ENCODE results near the gene ITSN1. TPM values are rescaled to one million over a fixed set of nuclear protein-coding genes. Genes with fewer than 3 reads are reported as not detected.
A peak's percentile ranks its signal among the peaks of the same experiment; 100 is the strongest.
"Not testable (repeated sequence)": the region's sequence is repeated elsewhere in the genome, so short reads cannot be mapped to it uniquely, and the experiment has no call there.

ITSN1 gene
- 3.5 TPM for total RNA-seq

GRCh38 chr21:33642027-33642895 is at the start of gene ITSN1:
Gene ITSN1, plus strand, starts transcription at chr21:33642501. Its CDS starts 76,328 bp downstream, at chr21:33718829.
- peak; percentile 95 to 100 (median 99) for DNase-seq (ENCODE audit: low read depth in 2 of 3, low spot score in 2 of 3)

GRCh38 chr21:33598051-33598450 is 44.2 kb upstream of the ITSN1 start:
- no peak for DNase-seq (ENCODE audit: low read depth in 2 of 3, low spot score in 2 of 3)

- DNase-seq (ENCODE audit: low read depth in 2 of 3, low spot score in 2 of 3): no peak
Measured at GRCh38 chr21:33608559-33608958, 33.7 kb upstream of the ITSN1 start.

GRCh38 chr21:33611006-33611744 is 31.1 kb upstream of the ITSN1 start:
- DNase-seq (ENCODE audit: low read depth in 2 of 3, low spot score in 2 of 3): no peak

GRCh38 chr21:33617565-33617964 is 24.7 kb upstream of the ITSN1 start:
- not testable (repeated sequence) for DNase-seq (ENCODE audit: low read depth in 2 of 3, low spot score in 2 of 3)

GRCh38 chr21:33618407-33618806 is 23.9 kb upstream of the ITSN1 start:
- DNase-seq (ENCODE audit: low read depth in 2 of 3, low spot score in 2 of 3): no peak

GRCh38 chr21:33619726-33620125 is 22.6 kb upstream of the ITSN1 start:
- DNase-seq (ENCODE audit: low read depth in 2 of 3, low spot score in 2 of 3): no peak

- no peak for DNase-seq (ENCODE audit: low read depth in 2 of 3, low spot score in 2 of 3)
Measured at GRCh38 chr21:33622253-33622652, 20.0 kb upstream of the ITSN1 start.

- not testable (repeated sequence) for DNase-seq (ENCODE audit: low read depth in 2 of 3, low spot score in 2 of 3)
Measured at GRCh38 chr21:33626151-33626550, 16.1 kb upstream of the ITSN1 start.

GRCh38 chr21:33634254-33634653 is 8.0 kb upstream of the ITSN1 start:
- DNase-seq (ENCODE audit: low read depth in 2 of 3, low spot score in 2 of 3): no peak

- DNase-seq (ENCODE audit: low read depth in 2 of 3, low spot score in 2 of 3): no peak
Measured at GRCh38 chr21:33640697-33641351, 1.5 kb upstream of the ITSN1 start.

- DNase-seq (ENCODE audit: low read depth in 2 of 3, low spot score in 2 of 3): peak; percentile 96 to 100 (median 100)
Measured at GRCh38 chr21:33641352-33642026, 812 bp upstream of the ITSN1 start, which contains the start of gene CRYZL1. Gene CRYZL1, minus strand, starts transcription at chr21:33641741. Its CDS starts 10,190 bp downstream, at chr21:33631551.

GRCh38 chr21:33642896-33643657 is 776 bp downstream of the ITSN1 start:
- peak in 1 of 3 donors; percentile 4 for DNase-seq (ENCODE audit: low read depth in 2 of 3, low spot score in 2 of 3)

- peak in 1 of 3 donors; percentile 9 for DNase-seq (ENCODE audit: low read depth in 2 of 3, low spot score in 2 of 3)
Measured at GRCh38 chr21:33643658-33644311, 1.5 kb downstream of the ITSN1 start.

GRCh38 chr21:33644383-33645074 is 2.2 kb downstream of the ITSN1 start:
- DNase-seq (ENCODE audit: low read depth in 2 of 3, low spot score in 2 of 3): no peak

GRCh38 chr21:33645730-33646129 is 3.4 kb downstream of the ITSN1 start:
- DNase-seq (ENCODE audit: low read depth in 2 of 3, low spot score in 2 of 3): no peak

- DNase-seq (ENCODE audit: low read depth in 2 of 3, low spot score in 2 of 3): no peak
Measured at GRCh38 chr21:33647587-33647986, 5.3 kb downstream of the ITSN1 start.

- DNase-seq (ENCODE audit: low read depth in 2 of 3, low spot score in 2 of 3): no peak
Measured at GRCh38 chr21:33648555-33648954, 6.3 kb downstream of the ITSN1 start.

- DNase-seq (ENCODE audit: low read depth in 2 of 3, low spot score in 2 of 3): no peak
Measured at GRCh38 chr21:33650230-33650629, 7.9 kb downstream of the ITSN1 start.

Measured in hematopoietic multipotent progenitor cell (in vitro differentiated cells).